IPS-NIHi7 (cell line): ENCODE data around the gene MICAL3.

Source experiments
- DNase-seq: peaks from one replicate; pipeline ENCODE4 v3.0.0; 2012; ENCODE audit warnings: mixed read lengths; ENCODE audit errors: extremely low spot score

The MICAL3 gene

GRCh38 chr22:17822087-17822486, 202.3 kb downstream of the MICAL3 start:
- no peak for DNase-seq

- no peak for DNase-seq
These were observed 203.4 kb downstream of the MICAL3 start for GRCh38 chr22:17820879-17821439.

GRCh38 chr22:17818649-17819048, 205.7 kb downstream of the MICAL3 start:
- no peak for DNase-seq

GRCh38 chr22:17818180-17818579, 206.2 kb downstream of the MICAL3 start:
- DNase-seq = peak; percentile 32

- DNase-seq = no peak
These were observed 206.8 kb downstream of the MICAL3 start for GRCh38 chr22:17817511-17818065.

GRCh38 chr22:17817079-17817478, 207.3 kb downstream of the MICAL3 start:
- DNase-seq = no peak

GRCh38 chr22:17816649-17817048, 207.7 kb downstream of the MICAL3 start:
- no peak for DNase-seq

GRCh38 chr22:17815703-17816254, 208.6 kb downstream of the MICAL3 start:
- DNase-seq = no peak

- DNase-seq = no peak
These were observed 209.5 kb downstream of the MICAL3 start for GRCh38 chr22:17814830-17815229.

GRCh38 chr22:17814084-17814483, 210.3 kb downstream of the MICAL3 start:
- DNase-seq = no peak

- DNase-seq = no peak
These were observed 213.2 kb downstream of the MICAL3 start for GRCh38 chr22:17811119-17811518.

- DNase-seq = no peak
These were observed 213.7 kb downstream of the MICAL3 start for GRCh38 chr22:17810570-17811116.

- peak; percentile 58 for DNase-seq
These were observed 215.5 kb downstream of the MICAL3 start for GRCh38 chr22:17808693-17809403.

GRCh38 chr22:17807578-17808410, 216.6 kb downstream of the MICAL3 start:
- DNase-seq = no peak

GRCh38 chr22:17807086-17807485, 217.3 kb downstream of the MICAL3 start:
- DNase-seq = no peak

- no peak for DNase-seq
These were observed 217.9 kb downstream of the MICAL3 start for GRCh38 chr22:17806437-17806836.

- no peak for DNase-seq
These were observed 219.9 kb downstream of the MICAL3 start for GRCh38 chr22:17804331-17805080.

- DNase-seq = no peak
These were observed 220.6 kb downstream of the MICAL3 start for GRCh38 chr22:17803609-17804270.

- DNase-seq = no peak
These were observed 221.5 kb downstream of the MICAL3 start for GRCh38 chr22:17802822-17803221.

GRCh38 chr22:17802411-17802810, 221.9 kb downstream of the MICAL3 start:
- no peak for DNase-seq
